Lung (tissue), 12 donors: ENCODE data around the gene LHX6. TPM values are rescaled to one million over a fixed set of nuclear protein-coding genes. Genes with fewer than 3 reads are reported as not detected.

Experiments
- ATAC-seq: fragments of 200-7000 bp; cut with Tn5 transposase; one replicate; pipeline ENCODE4 v1.9.1; 2020; ENCODE audit warnings: moderate number of reproducible peaks; ENCODE audit not compliant: insufficient read depth, low FRiP score
- DNase-seq, 3 donors: peaks; one replicate each; pipeline ENCODE4 v3.0.0-alpha.2; 2013 to 2017
- H3K27ac ChIP-seq, 2 donors: one replicate each; pipeline ENCODE4 v1.5.1; 2013; ENCODE audit warnings: mild to moderate bottlenecking in 2 of 2, moderate library complexity in 2 of 2, control low read depth in 1 of 2, inconsistent platforms in 1 of 2, low read depth in 1 of 2, low read length in 1 of 2
- H3K27me3 ChIP-seq, 3 donors: one replicate each; pipeline ENCODE4 v1.5.1; 2013; ENCODE audit warnings: low read length in 2 of 3; ENCODE audit not compliant: control insufficient read depth in 3 of 3, insufficient read depth in 3 of 3
- H3K36me3 ChIP-seq, 4 donors: one replicate each; pipeline ENCODE4 v1.5.1; 2013; ENCODE audit warnings: low read length in 4 of 4, mild to moderate bottlenecking in 1 of 4, moderate library complexity in 1 of 4; ENCODE audit not compliant: control insufficient read depth in 4 of 4, insufficient read depth in 4 of 4
- H3K4me1 ChIP-seq, 5 donors: one replicate each; pipeline ENCODE4 v1.5.1; 2013; ENCODE audit warnings: low read length in 5 of 5, mild to moderate bottlenecking in 2 of 5, moderate library complexity in 1 of 5; ENCODE audit not compliant: control insufficient read depth in 5 of 5, insufficient read depth in 5 of 5
- H3K4me3 ChIP-seq: one replicate; pipeline ENCODE4 v1.5.1; 2013; ENCODE audit warnings: mild to moderate bottlenecking, control low read depth, moderate library complexity
- H3K9ac ChIP-seq, 2 donors: one replicate each; pipeline ENCODE4 v1.5.1; 2013; ENCODE audit warnings: low read length in 2 of 2, control low read depth in 1 of 2; ENCODE audit not compliant: insufficient read depth in 1 of 2
- H3K9me3 ChIP-seq, 4 donors: one replicate each; pipeline ENCODE4 v1.5.1; 2013; ENCODE audit warnings: low read length in 3 of 4, mild to moderate bottlenecking in 1 of 4, moderate library complexity in 1 of 4; ENCODE audit not compliant: control insufficient read depth in 4 of 4, insufficient read depth in 3 of 4
- CTCF ChIP-seq: IDR thresholded peaks from 2 replicates; pipeline ENCODE4 v1.5.1; 2012; ENCODE audit warnings: mild to moderate bottlenecking; ENCODE audit errors: control extremely low read depth, extremely low read depth
- WGBS, 2 donors: extraction: QIAGEN DNeasy Blood & Tissue Kit; methylation state at CpG; one replicate each; pipeline ENCODE4 v1.1.7; 2013; 5-methylcytosine and 5-hydroxymethylcytosine counted together
- polyA plus RNA-seq, 2 donors: library from polyadenylated mRNA; stranded (reverse); fragments of 200-250 nt; gene quantifications; one replicate each; pipeline ENCODE4 v1.2.1, GENCODE V29; 2013
- total RNA-seq, 2 donors: library from RNA; depleted of rRNA in 1 of 2; stranded (reverse); fragments of >200 nt in 1 of 2; gene quantifications; one replicate each; pipeline ENCODE4 v1.2.1, GENCODE V29; 2014 to 2021
- donor health status: control.
- donor health status: control.
- donor health status: Bipolar disorder and iron deficiency.
- donor health status: healthy.
- donor health status: DM: yes; HTN: yes; CAD: no.

The LHX6 gene
- total and polyA plus RNA-seq, 4 donors = 3.2 to 11.3 (median 4.3) TPM

DNA sequence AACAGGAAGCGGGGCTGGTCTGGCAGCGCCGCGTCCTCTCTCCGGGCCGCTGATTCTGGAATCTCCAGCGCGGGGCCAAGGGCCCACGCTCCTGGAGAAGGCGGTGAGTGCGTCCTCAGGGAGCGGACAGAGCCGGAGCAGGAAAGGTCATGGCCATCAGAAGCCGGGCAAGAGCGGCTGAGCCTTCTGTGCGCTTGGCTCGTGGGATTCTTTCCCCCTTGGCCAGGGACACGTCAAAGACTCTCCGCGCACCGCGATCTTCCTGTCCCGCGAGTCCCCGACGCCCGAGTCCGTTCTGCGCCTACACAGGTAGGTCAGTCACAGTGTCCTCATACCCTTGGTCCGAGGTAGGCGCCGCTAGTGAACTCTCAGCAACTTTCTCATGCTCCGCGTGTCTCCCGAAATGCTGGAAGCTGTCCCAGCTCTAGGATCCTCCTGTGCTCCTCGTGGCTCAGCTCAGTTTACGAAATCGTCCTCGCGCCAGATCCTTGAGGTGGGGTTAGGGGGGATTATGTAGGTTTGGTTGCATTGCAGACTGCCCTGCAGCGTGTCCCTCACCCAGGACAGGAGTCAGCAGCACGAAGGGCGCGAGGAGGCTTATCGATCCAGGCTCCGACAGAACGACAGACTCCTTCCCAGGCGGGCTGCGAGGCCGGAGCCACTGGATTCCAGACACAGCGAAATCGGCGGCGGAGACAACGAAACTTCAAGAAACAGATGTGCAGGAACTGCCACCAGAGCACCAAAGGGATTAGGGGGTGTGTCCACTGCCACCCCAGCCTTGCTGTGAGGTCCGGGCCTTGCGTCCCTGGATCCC lies 8.7 kb downstream of the LHX6 start:
- no peak overlapping the region for H3K27ac ChIP-seq
- no peak overlapping the region for H3K9ac ChIP-seq
- peaks cover 0 to 97% (median 89%) of the 10 kb centered on the region in 3 donors for H3K27me3 ChIP-seq
- H3K9me3 ChIP-seq = peaks cover 0 to 6% (median 0%) of the 10 kb centered on the region in 4 donors
- no peak for TF ChIP-seq CTCF
- WGBS, 2 donors = 26 to 34% methylated on average over 57 of the region's 57 CpGs
- DNase-seq (peak; percentile 60 to 71 (median 61)), ATAC-seq (no peak)
- H3K4me1 ChIP-seq = peaks cover 0 to 21% (median 5%) of the 10 kb centered on the region in 5 donors
- H3K4me3 ChIP-seq = no peak overlapping the region
- H3K36me3 ChIP-seq = no peaks in the 10 kb centered on the region

- no peak for TF ChIP-seq CTCF
- no peak overlapping the region for H3K27ac ChIP-seq
- WGBS, 2 donors = 14 to 20% methylated on average over 59 of the region's 59 CpGs
- H3K27me3 ChIP-seq = peaks cover 0 to 97% (median 87%) of the 10 kb centered on the region in 3 donors
- ATAC-seq (no peak), DNase-seq (peak in 1 of 3 donors; percentile 43)
- peaks cover 0 to 4% (median 0%) of the 10 kb centered on the region in 4 donors for H3K9me3 ChIP-seq
- H3K9ac ChIP-seq = no peak overlapping the region
- no peaks in the 10 kb centered on the region for H3K36me3 ChIP-seq
- peaks cover 0 to 21% (median 5%) of the 10 kb centered on the region in 5 donors for H3K4me1 ChIP-seq
- no peak overlapping the region for H3K4me3 ChIP-seq
Measured at GRCh38 chr9:122218935-122219855, 9.6 kb downstream of the LHX6 start.

DNA sequence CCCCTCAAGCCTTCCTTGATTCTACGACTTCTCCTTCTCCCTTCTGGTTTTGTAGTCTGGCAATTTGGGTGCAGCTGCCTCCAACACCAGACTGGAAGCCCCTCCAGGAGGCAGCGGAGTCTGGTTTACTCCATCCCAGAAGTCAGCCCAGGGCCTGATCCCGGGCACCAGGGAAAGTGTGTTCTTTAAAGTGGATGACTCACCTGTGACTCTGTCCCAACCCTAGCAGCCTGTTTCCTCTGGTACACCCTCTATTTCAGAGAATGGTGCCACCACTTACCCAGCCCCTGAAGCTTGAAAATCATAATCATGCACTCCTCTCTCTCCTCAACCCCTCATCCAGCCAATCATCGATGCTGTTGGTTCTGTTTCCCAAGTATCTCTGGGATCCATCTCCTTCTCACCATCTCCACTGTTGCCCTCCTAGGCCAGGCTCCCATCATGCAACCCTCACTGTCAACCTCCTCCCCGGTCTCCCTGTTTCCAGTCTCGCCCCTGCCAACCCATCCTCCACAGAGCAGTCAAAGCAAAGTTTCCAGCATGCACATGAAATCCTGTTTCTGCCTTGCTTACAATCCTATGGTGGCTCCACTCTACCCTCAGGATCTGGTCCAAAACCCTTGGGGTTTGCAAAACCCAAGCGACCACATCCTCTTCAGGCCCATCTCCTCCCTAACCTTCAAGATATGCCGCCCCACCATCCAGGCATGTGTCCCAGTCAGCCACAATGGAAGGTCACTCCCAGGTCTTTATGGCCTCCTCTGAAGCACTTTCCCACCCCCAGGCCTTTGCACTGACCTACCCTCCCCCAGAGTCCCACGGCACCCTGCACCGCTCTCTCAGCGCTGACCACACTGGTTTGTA lies 10.5 kb downstream of the LHX6 start:
- Histone ChIP-seq H3K9me3 (peaks cover 0 to 4% (median 0%) of the 10 kb centered on the region in 4 donors), H3K36me3 (no peaks in the 10 kb centered on the region), H3K4me1 (peaks cover 0 to 21% (median 5%) of the 10 kb centered on the region in 5 donors), H3K27ac (no peak overlapping the region), H3K27me3 (peaks cover 0 to 95% (median 84%) of the 10 kb centered on the region in 3 donors), H3K9ac (no peak overlapping the region), H3K4me3 (no peak overlapping the region)
- WGBS, 2 donors = 37 to 43% methylated on average over 11 of the region's 11 CpGs
- DNase-seq = no peak
- no peak for ATAC-seq
- no peak for TF ChIP-seq CTCF
